Activated CD8-positive, alpha-beta T cell treated with anti-CD3 and anti-CD28 coated beads for 36 hours (primary cell): ENCODE measurements around the gene ATP13A2. TPM values are rescaled to one million over a fixed set of nuclear protein-coding genes. Genes with fewer than 3 reads are reported as not detected.
"Not testable (repeated sequence)": the region's sequence is repeated elsewhere in the genome, so short reads cannot be mapped to it uniquely, and the experiment has no call there.

ENCODE experiments used
- ATAC-seq: fragments of 200-7000 bp; cut with Tn5 transposase; one replicate; pipeline ENCODE4 v1.10.0; 2021; ENCODE audit warnings: mild to moderate bottlenecking, moderate library complexity
- CTCF ChIA-PET: fragments of 350-600 bp; sonication (Branson Sonifier 250); formaldehyde crosslinking; loops from one replicate; lab custom pipeline; 2021; ENCODE audit warnings: antibody characterized with exemption; lab: Charles Lee
- POLR2A ChIA-PET: fragments of 350-600 bp; sonication (Branson Sonifier 250); formaldehyde crosslinking; loops from one replicate; lab custom pipeline; 2021; ENCODE audit warnings: antibody characterized with exemption; lab: Charles Lee
- DNase-seq: peaks from one replicate; pipeline ENCODE4 v3.0.0-alpha.2; 2020
- H3K27ac Mint-ChIP-seq: one replicate; pipeline ENCODE4 v1.8.0; 2021; ENCODE audit warnings: mild to moderate bottlenecking, mixed read lengths
- H3K27me3 Mint-ChIP-seq: one replicate; pipeline ENCODE4 v1.8.0; 2021; ENCODE audit warnings: mixed read lengths
- H3K36me3 Mint-ChIP-seq: one replicate; pipeline ENCODE4 v1.8.0; 2021; ENCODE audit warnings: low read depth, mixed read lengths
- H3K4me1 Mint-ChIP-seq: one replicate; pipeline ENCODE4 v1.8.0; 2021; ENCODE audit warnings: low read depth, mixed read lengths
- H3K4me3 Mint-ChIP-seq: one replicate; pipeline ENCODE4 v1.8.0; 2021; ENCODE audit warnings: mild to moderate bottlenecking, moderate library complexity, mixed read lengths
- H3K9me3 Mint-ChIP-seq: one replicate; pipeline ENCODE4 v1.8.0; 2021; ENCODE audit warnings: mixed read lengths
- intact Hi-C: fragments of 100-400 bp; cut with micrococcal nuclease; formaldehyde crosslinking; loops from one replicate; pipeline ENCODE4 v1.10.0; 2022
- total RNA-seq, 2 experiments: library from RNA; stranded (reverse); gene quantifications; one replicate each; pipeline ENCODE4 v1.2.3, GENCODE V29; 2021
- TF ChIP-seq, protein P1 (sequence below): fragments of 200-600 bp; IDR thresholded peaks from one replicate; pipeline ENCODE4 v1.8.0; 2022; ENCODE audit warnings: antibody characterized with exemption, mild to moderate bottlenecking

Gene ATP13A2
- total RNA-seq, 2 experiments from 2014 or later, result 21.4 to 24.1 TPM

DNA sequence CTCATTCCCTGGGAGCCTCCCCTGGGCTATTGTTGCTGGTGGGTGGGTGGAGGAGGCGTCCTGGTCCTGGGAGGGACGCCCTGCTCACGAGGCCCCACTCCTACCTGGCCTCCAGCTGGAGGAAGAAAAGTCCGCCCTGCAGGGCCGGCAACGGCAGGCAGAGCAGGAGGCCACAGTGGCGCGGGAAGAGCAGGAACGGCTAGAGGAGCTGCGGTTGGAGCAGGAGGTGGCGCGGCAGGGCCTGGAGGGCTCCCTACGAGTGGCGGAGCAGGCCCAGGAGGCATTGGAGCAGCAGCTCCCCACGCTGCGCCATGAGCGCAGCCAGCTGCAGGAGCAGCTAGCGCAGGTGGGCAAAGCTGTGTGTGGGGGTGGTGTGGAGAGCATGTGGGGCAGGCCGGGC is 65.1 kb downstream of the ATP13A2 start:
- no peaks in the 10 kb centered on the region for H3K4me1 Mint-ChIP-seq
- no peaks in the 10 kb centered on the region for H3K9me3 Mint-ChIP-seq
- ATAC-seq (no peak), DNase-seq (no peak)
- ChIA-PET POLR2A (no interaction called here), CTCF (interaction anchor here (1.0 kb wide), 1 partner anchor 14 kb away, joined by 3 read pairs; no protein-coding TSS in a partner anchor)
- peaks cover 8% of the 10 kb centered on the region for H3K36me3 Mint-ChIP-seq
- no peaks in the 10 kb centered on the region for H3K27me3 Mint-ChIP-seq
- intact Hi-C loops, result no loop called here
- no peak overlapping the region for H3K27ac Mint-ChIP-seq
- TF ChIP-seq, protein P1, sequence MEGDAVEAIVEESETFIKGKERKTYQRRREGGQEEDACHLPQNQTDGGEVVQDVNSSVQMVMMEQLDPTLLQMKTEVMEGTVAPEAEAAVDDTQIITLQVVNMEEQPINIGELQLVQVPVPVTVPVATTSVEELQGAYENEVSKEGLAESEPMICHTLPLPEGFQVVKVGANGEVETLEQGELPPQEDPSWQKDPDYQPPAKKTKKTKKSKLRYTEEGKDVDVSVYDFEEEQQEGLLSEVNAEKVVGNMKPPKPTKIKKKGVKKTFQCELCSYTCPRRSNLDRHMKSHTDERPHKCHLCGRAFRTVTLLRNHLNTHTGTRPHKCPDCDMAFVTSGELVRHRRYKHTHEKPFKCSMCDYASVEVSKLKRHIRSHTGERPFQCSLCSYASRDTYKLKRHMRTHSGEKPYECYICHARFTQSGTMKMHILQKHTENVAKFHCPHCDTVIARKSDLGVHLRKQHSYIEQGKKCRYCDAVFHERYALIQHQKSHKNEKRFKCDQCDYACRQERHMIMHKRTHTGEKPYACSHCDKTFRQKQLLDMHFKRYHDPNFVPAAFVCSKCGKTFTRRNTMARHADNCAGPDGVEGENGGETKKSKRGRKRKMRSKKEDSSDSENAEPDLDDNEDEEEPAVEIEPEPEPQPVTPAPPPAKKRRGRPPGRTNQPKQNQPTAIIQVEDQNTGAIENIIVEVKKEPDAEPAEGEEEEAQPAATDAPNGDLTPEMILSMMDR, result no peak
- no peak overlapping the region for H3K4me3 Mint-ChIP-seq

DNA sequence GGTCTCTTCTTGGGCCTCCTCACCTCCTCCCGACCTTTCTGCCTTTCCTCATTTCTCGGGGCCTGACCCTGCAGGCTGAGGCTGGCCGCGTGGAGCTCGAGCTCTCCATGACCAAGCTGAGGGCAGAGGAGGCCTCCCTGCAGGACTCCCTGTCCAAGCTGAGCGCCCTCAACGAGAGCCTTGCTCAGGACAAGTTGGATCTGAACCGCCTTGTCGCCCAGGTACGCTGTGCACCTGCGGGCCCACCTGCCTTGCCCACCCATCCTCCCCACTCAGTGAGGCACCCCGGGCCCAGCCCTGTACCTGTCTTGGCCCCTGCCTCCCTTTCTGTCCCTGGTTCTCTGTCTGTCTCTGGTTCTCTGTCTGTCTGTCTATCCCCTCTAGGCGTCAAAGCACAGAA is 65.5 kb downstream of the ATP13A2 start:
- DNase-seq, H3K4me1 Mint-ChIP-seq, POLR2A ChIA-PET, H3K27me3 Mint-ChIP-seq, H3K9me3 Mint-ChIP-seq, ATAC-seq, intact Hi-C loops, H3K27ac Mint-ChIP-seq, H3K36me3 Mint-ChIP-seq, H3K4me3 Mint-ChIP-seq: not testable (repeated sequence)
- CTCF ChIA-PET, result interaction anchor here (1.0 kb wide), 1 partner anchor 14 kb away, joined by 3 read pairs; no protein-coding TSS in a partner anchor

- POLR2A ChIA-PET, H3K27ac Mint-ChIP-seq, H3K36me3 Mint-ChIP-seq, DNase-seq, intact Hi-C loops, H3K4me3 Mint-ChIP-seq, ATAC-seq, H3K4me1 Mint-ChIP-seq, H3K27me3 Mint-ChIP-seq, H3K9me3 Mint-ChIP-seq: not testable (repeated sequence)
- CTCF ChIA-PET, result interaction anchor here (1.0 kb wide), 1 partner anchor 15 kb away, joined by 3 read pairs; no protein-coding TSS in a partner anchor
Measured at GRCh38 chr1:16945512-16945911, 66.2 kb downstream of the ATP13A2 start.

DNA sequence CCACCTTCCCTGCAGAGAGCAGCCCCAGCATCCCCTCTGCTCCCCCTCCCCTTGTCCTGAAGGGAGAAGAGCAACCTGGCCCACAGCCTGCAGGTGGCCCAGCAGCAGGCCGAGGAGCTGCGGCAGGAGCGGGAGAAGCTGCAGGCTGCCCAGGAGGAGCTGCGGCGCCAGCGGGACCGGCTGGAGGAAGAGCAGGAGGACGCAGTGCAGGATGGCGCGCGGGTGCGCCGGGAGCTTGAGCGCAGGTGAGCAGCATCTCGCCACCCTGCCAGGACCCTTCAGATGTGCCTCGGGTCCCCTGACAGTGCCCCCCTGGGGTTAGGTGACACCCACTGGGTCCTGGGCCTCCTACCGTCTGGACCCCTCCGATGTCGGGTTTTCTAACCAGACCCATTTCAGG is 67.7 kb downstream of the ATP13A2 start:
- H3K36me3 Mint-ChIP-seq, result peaks cover 8% of the 10 kb centered on the region
- no peak for DNase-seq
- H3K4me3 Mint-ChIP-seq, result no peak overlapping the region
- ChIA-PET CTCF (no interaction called here), POLR2A (no interaction called here)
- TF ChIP-seq, protein P1, result no peak
- intact Hi-C loops, result no loop called here
- no peaks in the 10 kb centered on the region for H3K27me3 Mint-ChIP-seq
- H3K4me1 Mint-ChIP-seq, result no peaks in the 10 kb centered on the region
- no peak for ATAC-seq
- no peaks in the 10 kb centered on the region for H3K9me3 Mint-ChIP-seq
- no peak overlapping the region for H3K27ac Mint-ChIP-seq

DNA sequence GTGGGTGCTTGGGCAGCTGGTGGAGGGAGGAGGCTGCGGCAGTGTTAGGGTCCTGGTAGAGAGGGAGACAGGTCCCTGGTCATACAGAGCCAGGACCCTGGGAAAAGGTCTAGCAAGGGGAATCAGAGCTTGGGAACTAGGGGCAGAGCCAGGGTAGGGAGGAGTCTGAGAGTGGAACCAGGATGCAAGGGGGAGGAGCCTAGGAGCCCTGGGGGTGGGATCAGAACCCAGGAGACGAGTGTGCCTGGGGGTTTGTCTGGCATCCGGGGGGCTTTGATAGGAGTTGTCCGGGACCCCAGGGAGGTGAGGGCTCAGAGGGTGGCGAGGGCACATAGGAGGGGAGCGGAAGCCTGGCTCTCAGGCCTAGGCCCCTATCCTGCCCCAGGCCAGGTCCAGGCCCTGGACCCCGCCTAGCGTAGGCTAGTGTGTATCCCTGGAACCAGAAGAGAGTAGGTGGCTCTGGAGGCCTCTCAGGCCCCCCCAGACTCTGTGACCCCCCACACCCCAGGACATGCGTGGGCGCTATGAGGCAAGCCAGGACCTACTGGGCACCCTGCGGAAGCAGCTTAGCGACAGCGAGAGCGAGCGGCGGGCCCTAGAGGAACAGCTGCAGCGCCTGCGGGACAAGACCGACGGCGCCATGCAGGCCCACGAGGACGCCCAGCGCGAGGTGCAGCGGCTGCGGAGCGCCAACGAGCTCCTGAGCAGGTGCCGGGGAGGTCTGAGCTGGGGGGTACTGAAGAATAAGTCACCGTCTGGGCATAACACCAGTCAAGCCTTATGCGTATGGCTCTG is 72.1 kb downstream of the ATP13A2 start:
- H3K27me3 Mint-ChIP-seq, H3K4me3 Mint-ChIP-seq, POLR2A ChIA-PET, intact Hi-C loops, H3K4me1 Mint-ChIP-seq, H3K9me3 Mint-ChIP-seq, DNase-seq, ATAC-seq, H3K27ac Mint-ChIP-seq, H3K36me3 Mint-ChIP-seq: not testable (repeated sequence)
- CTCF ChIA-PET, result interaction anchor here (0.9 kb wide), 1 partner anchor 12 kb away, joined by 3 read pairs; no protein-coding TSS in a partner anchor

GRCh38 chr1:16938351-16939321 is 73.1 kb downstream of the ATP13A2 start:
- ChIA-PET POLR2A (no interaction called here), CTCF (interaction anchor here (0.9 kb wide), 1 partner anchor 13 kb away, joined by 3 read pairs; no protein-coding TSS in a partner anchor)
- DNase-seq (no peak), ATAC-seq (no peak)
- peaks cover 8% of the 10 kb centered on the region for H3K36me3 Mint-ChIP-seq
- H3K9me3 Mint-ChIP-seq, result no peaks in the 10 kb centered on the region
- TF ChIP-seq, protein P1, result no peak
- H3K4me3 Mint-ChIP-seq, result no peak overlapping the region
- no peaks in the 10 kb centered on the region for H3K27me3 Mint-ChIP-seq
- intact Hi-C loops, result no loop called here
- H3K27ac Mint-ChIP-seq, result no peak overlapping the region
- H3K4me1 Mint-ChIP-seq, result no peaks in the 10 kb centered on the region

DNA sequence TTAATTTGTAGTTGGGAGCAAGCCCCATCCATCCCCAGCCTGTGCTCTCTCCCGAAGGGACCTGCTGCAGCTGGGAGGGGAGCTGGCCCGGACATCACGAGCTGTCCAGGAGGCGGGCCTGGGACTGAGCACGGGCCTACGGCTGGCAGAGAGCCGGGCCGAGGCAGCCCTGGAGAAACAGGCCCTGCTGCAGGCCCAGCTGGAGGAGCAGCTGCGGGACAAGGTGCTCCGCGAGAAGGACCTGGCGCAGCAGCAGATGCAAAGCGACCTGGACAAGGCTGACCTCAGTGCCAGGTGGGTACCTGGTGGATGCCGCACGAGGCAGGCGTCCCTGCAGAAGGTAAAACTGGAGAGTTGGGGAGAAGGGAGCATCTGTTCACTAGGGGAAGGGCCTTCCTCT is 75.1 kb downstream of the ATP13A2 start:
- ATAC-seq, H3K9me3 Mint-ChIP-seq, H3K4me3 Mint-ChIP-seq, H3K36me3 Mint-ChIP-seq, H3K27ac Mint-ChIP-seq, POLR2A ChIA-PET, H3K27me3 Mint-ChIP-seq, intact Hi-C loops, H3K4me1 Mint-ChIP-seq, DNase-seq: not testable (repeated sequence)
- CTCF ChIA-PET, result interaction anchor here (1.2 kb wide), 1 partner anchor 16 kb away, joined by 4 read pairs; no protein-coding TSS in a partner anchor
